Esophagus muscularis mucosa (tissue), 4 donors: ENCODE results near the gene MFSD2B. TPM values are rescaled to one million over a fixed set of nuclear protein-coding genes. Genes with fewer than 3 reads are reported as not detected.
"Not testable (repeated sequence)": the region's sequence is repeated elsewhere in the genome, so short reads cannot be mapped to it uniquely, and the experiment has no call there.

Experiments used
- DNase-seq: peaks from one replicate; pipeline ENCODE4 v3.0.0-alpha.2; 2017; ENCODE audit errors: extremely low spot score
- H3K27ac ChIP-seq, 4 donors: fragments of 200-600 bp; sonication (generic); replicated peaks in 1 of 4; 1 replicate in 3 of 4; 2 replicates in 1 of 4; pipeline ENCODE4 v1.5.1; 2016 to 2019; ENCODE audit warnings: mild to moderate bottlenecking in 1 of 4
- H3K27me3 ChIP-seq, 4 donors: fragments of 200-600 bp; sonication (generic); one replicate each; pipeline versions ENCODE4 v1.5.1 to v1.6.0; 2016 to 2019
- H3K36me3 ChIP-seq, 4 donors: fragments of 200-600 bp; sonication (generic); one replicate each; pipeline ENCODE4 v1.5.1; 2016 to 2019
- H3K4me1 ChIP-seq, 4 donors: fragments of 200-600 bp; sonication (generic); one replicate each; pipeline ENCODE4 v1.5.1; 2016 to 2019
- H3K4me3 ChIP-seq, 4 donors: fragments of 200-600 bp; sonication (generic); 1 replicate in 2 of 4; 2 replicates in 2 of 4; pipeline ENCODE4 v1.5.1; 2016 to 2019; ENCODE audit warnings: mild to moderate bottlenecking in 4 of 4, moderate library complexity in 1 of 4
- H3K9me3 ChIP-seq, 4 donors: fragments of 200-600 bp; sonication (generic); 1 replicate in 3 of 4; 2 replicates in 1 of 4; pipeline ENCODE4 v1.5.1; 2016 to 2019
- CTCF ChIP-seq, 3 experiments: fragments of 200-600 bp in 2 of 3; fragments of 450-650 bp in 1 of 3; sonication (generic) in 2 of 3; IDR thresholded peaks; one replicate each; pipeline ENCODE4 v1.5.1; 2017 to 2019; ENCODE audit warnings: antibody characterized with exemption in 3 of 3, mild to moderate bottlenecking in 2 of 3, moderate library complexity in 1 of 3
- EP300 ChIP-seq: sonication (generic); formaldehyde crosslinking; IDR thresholded peaks from one replicate; pipeline ENCODE4 v1.6.1; 2017; ENCODE audit warnings: antibody characterized with exemption
- POLR2A ChIP-seq: fragments of 450-650 bp; IDR thresholded peaks from one replicate; pipeline ENCODE4 v1.6.1; 2017; ENCODE audit warnings: antibody characterized with exemption, moderate library complexity, mild to moderate bottlenecking, low read depth
- POLR2AphosphoS5 ChIP-seq, 2 donors: sonication (generic); formaldehyde crosslinking; IDR thresholded peaks; one replicate each; pipeline ENCODE4 v1.6.1; 2017; ENCODE audit warnings: antibody characterized with exemption in 2 of 2
- WGBS: methylation state at CpG from one replicate; pipeline ENCODE4 v1.1.5; 2018; 5-methylcytosine and 5-hydroxymethylcytosine counted together
- intact Hi-C: fragments of 100-400 bp; cut with DNase I; formaldehyde crosslinking; loops from one replicate; pipeline ENCODE4 v1.15.1; 2023
- total RNA-seq, 4 donors: library from RNA; depleted of rRNA; stranded (reverse); fragments of >200 nt; gene quantifications; one replicate each; pipeline versions ENCODE4 v1.1.0 to v1.2.1, GENCODE V29; 2016

MFSD2B gene
- total RNA-seq, 4 donors from 2014 or later: 0.33 TPM; not detected in 3

- intact Hi-C loops: no loop called here
- DNase-seq: no peak
- no peaks in the 10 kb centered on the region for H3K9me3 ChIP-seq
- no peak overlapping the region for H3K4me3 ChIP-seq
- H3K27ac ChIP-seq: no peak overlapping the region
- TF ChIP-seq CTCF (IDR thresholded peaks at IDR 0.05): no peak
- no peak for TF ChIP-seq POLR2A
- no peak for TF ChIP-seq EP300
- no peak for TF ChIP-seq POLR2AphosphoS5 (IDR thresholded peaks at IDR 0.05)
- H3K27me3 ChIP-seq: no peaks in the 10 kb centered on the region
- peaks cover 3 to 29% (median 24%) of the 10 kb centered on the region in 4 donors for H3K36me3 ChIP-seq
- 91% methylated on average over 8 of the region's 9 CpGs for WGBS
- H3K4me1 ChIP-seq: peaks cover 0 to 7% (median 2%) of the 10 kb centered on the region in 4 donors
Measured at GRCh38 chr2:24038786-24039499, 29.1 kb downstream of the MFSD2B start.

DNA sequence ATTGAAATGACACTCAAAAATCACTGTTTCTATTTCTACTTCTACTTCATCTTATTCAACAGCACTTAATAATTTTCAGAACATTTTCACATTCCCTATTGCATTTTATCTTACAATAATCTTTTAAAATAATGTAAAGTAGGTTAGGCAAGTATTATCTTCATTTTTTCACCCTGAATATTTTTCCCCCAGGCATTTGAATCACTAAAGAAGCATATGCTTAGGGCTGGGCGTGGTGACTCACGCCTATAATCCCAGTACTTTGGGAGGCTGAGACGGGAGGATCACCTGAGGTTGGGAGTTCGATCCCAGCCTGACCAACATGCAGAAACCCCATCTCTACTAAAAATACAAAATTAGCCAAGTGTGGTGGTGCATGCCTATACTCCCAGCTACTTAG, 30.6 kb downstream of the MFSD2B start:
- H3K9me3 ChIP-seq: no peaks in the 10 kb centered on the region
- intact Hi-C loops: loop anchor here (10.0 kb wide), 1 partner anchor 116 kb away; the partner anchor contains the start of gene ATAD2B
- no peak overlapping the region for H3K4me3 ChIP-seq
- no peak overlapping the region for H3K27ac ChIP-seq
- H3K27me3 ChIP-seq: no peaks in the 10 kb centered on the region
- TF ChIP-seq EP300 (no peak), POLR2A (no peak), POLR2AphosphoS5 (IDR thresholded peaks at IDR 0.05) (no peak), CTCF (IDR thresholded peaks at IDR 0.05) (no peak)
- H3K4me1 ChIP-seq: peaks cover 0 to 7% (median 3%) of the 10 kb centered on the region in 4 donors
- no peak for DNase-seq
- 90% methylated on average over 4 of the region's 4 CpGs for whole genome bisulfite sequencing
- peaks cover 3 to 27% (median 24%) of the 10 kb centered on the region in 4 donors for H3K36me3 ChIP-seq

DNA sequence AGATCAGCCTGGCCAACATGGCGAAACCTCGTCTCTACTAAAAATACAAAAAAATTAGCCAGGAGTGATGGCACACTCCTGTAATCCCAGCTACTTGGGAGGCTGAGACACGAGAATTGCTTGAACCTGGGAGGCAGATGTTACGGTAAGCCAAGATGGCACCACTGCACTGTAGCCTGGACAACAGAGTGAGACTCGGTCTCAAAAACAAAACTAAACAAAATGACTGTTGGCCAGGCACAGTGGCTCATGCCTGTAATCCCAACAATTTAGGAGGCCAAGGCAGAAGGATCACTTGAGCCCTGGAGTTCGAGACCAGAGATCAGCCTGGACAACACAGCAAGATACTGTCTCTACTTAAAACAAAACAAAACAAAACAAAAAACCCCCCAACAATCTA, 33.2 kb downstream of the MFSD2B start:
- H3K4me3 ChIP-seq, H3K9me3 ChIP-seq, H3K27me3 ChIP-seq, H3K27ac ChIP-seq, DNase-seq: not testable (repeated sequence)
- 93% methylated on average over 6 of the region's 6 CpGs for WGBS
- intact Hi-C loops: loop anchor here (10.0 kb wide), 1 partner anchor 118 kb away; the partner anchor contains the start of gene ATAD2B
- peaks cover 3 to 14% (median 12%) of the 10 kb centered on the region in 4 donors for H3K36me3 ChIP-seq
- H3K4me1 ChIP-seq: peaks cover 8 to 24% (median 17%) of the 10 kb centered on the region in 4 donors

DNA sequence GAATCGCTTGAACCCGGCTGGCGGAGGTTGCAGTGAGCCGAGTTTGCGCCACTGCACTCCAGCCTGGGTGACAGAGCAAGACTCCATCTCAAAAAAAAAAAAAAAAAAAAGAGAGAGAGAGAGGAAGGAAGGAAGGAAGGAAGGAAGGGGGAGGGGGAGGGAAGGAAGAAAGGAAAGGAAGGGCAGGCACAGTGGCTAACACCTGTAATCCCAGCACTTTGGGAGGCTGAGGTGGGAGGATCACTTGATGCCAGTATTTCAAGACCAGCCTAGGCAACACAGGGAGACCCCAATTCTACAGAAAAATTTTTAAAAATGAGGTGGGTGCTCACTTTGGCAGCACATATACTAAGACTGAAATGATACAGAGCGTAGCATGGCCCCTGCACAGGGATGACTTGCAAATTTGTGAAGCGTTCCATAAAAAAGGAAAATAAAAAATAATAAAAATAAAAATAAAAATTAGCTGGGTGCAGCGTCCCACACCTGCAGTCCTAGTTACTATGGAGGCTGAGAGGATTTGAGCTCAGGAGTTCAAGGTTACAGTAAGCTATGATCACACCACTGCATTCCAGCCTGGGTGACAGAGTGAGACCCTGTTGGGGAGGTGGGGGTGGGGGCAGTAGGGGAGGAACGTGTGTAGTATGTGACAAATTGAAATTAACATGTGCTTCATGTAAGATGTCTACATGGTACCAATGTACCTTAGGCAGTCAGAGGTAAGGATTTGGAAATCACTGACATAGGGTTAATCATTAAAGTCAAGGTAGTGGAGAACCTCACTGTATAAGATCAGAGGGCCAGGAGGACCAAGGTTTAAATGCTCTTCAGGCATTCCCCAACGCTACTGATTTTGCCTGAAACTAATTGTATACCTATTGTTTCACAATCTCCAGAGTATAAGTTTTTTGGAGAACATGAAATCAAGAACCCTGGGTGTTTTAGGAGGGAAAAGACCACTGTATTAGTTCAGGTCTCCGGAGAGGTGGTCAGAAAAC, 35.9 kb downstream of the MFSD2B start:
- Histone ChIP-seq H3K4me3 (peak overlapping the region; percentile 74 to 88 (median 82)), H3K4me1 (peaks cover 13 to 47% (median 38%) of the 10 kb centered on the region in 4 donors), H3K36me3 (no peaks in the 10 kb centered on the region), H3K27me3 (no peaks in the 10 kb centered on the region), H3K27ac (no peak overlapping the region), H3K9me3 (no peaks in the 10 kb centered on the region)
- no peak for TF ChIP-seq POLR2A
- no peak for TF ChIP-seq CTCF (IDR thresholded peaks at IDR 0.05)
- TF ChIP-seq EP300: no peak
- TF ChIP-seq POLR2AphosphoS5 (IDR thresholded peaks at IDR 0.05): no peak
- no peak for DNase-seq
- intact Hi-C loops: loop anchor here (5.0 to 10.0 kb wide), 2 partner anchors 36 to 121 kb away; partner anchors contain the start of genes ATAD2B and TP53I3
- WGBS: 82% methylated on average over 11 of the region's 11 CpGs

GRCh38 chr2:24046599-24046929, 36.7 kb downstream of the MFSD2B start:
- intact Hi-C loops: loop anchor here (5.0 to 10.0 kb wide), 2 partner anchors 36 to 122 kb away; partner anchors contain the start of genes ATAD2B and TP53I3
- Histone ChIP-seq H3K4me1 (peaks cover 13 to 48% (median 38%) of the 10 kb centered on the region in 4 donors), H3K27me3 (no peaks in the 10 kb centered on the region), H3K27ac (peak overlapping the region in 3 of 4 donors; percentile 76 to 85 (median 77)), H3K9me3 (no peaks in the 10 kb centered on the region), H3K4me3 (peak overlapping the region; percentile 74 to 88 (median 82)), H3K36me3 (no peaks in the 10 kb centered on the region)
- DNase-seq: no peak
- TF ChIP-seq POLR2A (no peak), POLR2AphosphoS5 (IDR thresholded peaks at IDR 0.05) (no peak), EP300 (no peak), CTCF (IDR thresholded peaks at IDR 0.05) (no peak)
- 1% methylated on average over 2 of the region's 2 CpGs for WGBS
